Gastrocnemius medialis (tissue), 4 donors: ENCODE measurements around the gene C20orf141.

Experiments
- CTCF ChIP-seq, 5 experiments: fragments of 450-650 bp in 3 of 5; fragments of 200-600 bp in 2 of 5; sonication (generic) in 2 of 5; IDR thresholded peaks in 4 of 5; conservative IDR thresholded peaks in 1 of 5; 1 replicate in 4 of 5; 2 replicates in 1 of 5; pipeline ENCODE4 v1.5.1; 2016 to 2019; ENCODE audit warnings: antibody characterized with exemption in 5 of 5, mild to moderate bottlenecking in 3 of 5, moderate library complexity in 3 of 5
- POLR2A ChIP-seq, 2 donors: fragments of 450-650 bp; IDR thresholded peaks; one replicate each; pipeline ENCODE4 v1.6.1; 2017; ENCODE audit warnings: antibody characterized with exemption in 2 of 2, mild to moderate bottlenecking in 2 of 2, moderate library complexity in 2 of 2

DNA sequence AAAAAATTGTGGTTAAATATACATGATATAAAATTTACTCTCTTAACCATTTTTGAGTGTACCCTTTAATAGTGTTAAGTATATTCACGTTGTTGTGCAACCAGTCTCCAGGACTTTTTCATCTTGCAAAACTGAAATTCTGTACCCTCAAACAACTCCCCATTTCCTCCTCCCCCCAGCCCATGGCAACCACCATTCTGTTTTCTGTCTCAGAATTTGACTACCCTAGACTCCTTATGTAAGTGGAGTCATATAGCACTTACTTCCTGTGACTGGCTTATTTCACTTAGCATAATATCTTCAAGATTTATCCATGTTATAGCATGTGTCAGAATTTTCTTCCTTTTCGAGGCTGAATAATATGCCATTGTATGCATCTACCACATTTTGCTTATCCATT, 30.8 kb downstream of the C20orf141 start:
- TF ChIP-seq CTCF (IDR thresholded peaks at IDR 0.05 in 4 of 5, conservative IDR thresholded peaks at IDR 0.05 in 1 of 5) = no peak
- no peak for TF ChIP-seq POLR2A (IDR thresholded peaks at IDR 0.05)
